GM21825 (cell line): ENCODE measurements around the gene CFAP20.
"Not testable (repeated sequence)": the region's sequence is repeated elsewhere in the genome, so short reads cannot be mapped to it uniquely, and the experiment has no call there.

ENCODE experiments used
- ATAC-seq: cut with Tn5 transposase; IDR thresholded peaks from one replicate; pipeline ENCODE4 v1.9.1; 2021; ENCODE audit warnings: mild to moderate bottlenecking, moderate library complexity; ENCODE audit not compliant: unreplicated experiment

CFAP20 gene

DNA sequence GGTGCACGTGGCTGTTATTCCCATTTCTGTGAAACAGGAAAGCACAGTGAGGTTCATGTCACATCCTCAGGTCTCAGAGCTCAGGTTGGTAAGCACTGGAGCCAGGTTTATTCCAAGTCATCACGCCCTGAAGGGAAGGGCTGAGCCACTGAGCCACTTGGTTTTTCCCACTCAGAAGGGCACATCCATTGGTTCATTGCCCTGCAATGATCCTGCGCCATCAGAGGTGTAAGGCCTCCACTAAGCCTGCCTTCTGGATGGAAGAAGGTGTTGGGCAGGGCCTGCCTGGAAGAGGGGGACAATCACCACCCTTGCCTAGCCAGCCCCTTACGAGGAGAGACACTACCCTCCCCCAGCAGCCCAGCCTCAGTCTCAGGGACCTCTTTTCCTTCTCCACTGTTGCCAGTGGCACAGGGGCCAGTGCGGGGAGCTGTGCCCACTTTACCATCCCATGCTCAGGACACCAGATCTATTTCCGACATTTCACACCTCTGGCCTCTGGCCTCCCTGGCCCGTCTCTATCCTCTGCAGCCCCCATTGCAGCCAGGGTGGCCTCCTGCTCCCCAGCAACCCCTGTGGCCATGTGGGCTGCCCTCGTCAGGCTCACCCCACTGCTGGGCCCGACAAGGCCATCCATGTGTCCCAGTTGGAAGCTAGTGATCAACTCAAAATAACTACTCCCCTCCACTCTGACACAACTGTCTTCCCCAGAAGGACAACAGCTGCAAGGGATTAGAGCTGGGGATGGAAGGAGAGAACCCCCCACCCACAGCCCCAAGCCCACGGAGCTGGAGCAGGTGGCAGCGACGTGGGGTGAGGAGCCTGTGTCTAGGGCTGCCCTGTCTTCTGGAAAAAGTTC is 29.9 kb downstream of the CFAP20 start:
- no peak for ATAC-seq

DNA sequence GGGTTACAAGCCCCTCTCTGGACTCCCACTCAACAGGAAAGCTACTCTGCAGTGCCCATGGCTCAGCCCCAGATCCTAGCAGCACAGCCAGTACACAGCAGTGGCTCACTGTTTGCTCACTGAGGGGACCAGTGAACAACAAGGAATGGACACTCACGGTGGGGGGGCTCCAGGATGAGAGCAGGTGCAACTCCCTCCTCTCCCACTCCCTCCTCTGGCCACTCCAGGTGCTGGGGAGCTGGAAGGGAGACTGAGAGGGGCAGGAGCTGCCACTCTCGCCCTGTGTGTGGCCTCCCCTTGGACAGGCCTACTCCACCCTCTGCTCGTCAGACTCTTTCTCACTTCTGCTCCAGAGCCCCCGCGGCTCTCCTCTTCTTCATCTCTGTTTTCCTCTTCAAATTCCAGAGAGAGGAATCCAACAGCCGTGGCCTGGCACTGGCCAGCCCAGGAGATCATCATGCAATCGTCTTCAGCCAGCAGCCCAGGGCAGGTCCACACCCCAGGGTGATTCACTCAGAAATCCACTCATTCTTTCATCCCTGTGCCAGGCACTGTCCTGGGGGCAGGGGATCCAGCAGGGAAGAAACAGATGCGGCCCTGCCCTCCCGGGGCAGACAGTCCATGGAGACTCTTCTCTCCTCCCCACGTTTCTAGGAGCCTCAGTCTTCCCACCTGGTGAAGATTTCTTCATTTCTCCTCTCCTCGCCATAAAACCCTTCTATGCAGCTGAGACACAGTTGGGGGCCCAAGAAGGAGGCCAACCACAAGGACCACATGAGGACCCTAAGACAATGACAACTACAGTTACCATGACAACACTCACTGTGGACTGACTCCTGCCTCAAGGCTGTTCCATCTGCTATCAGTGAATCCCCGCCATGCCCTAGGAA is 30.7 kb downstream of the CFAP20 start:
- ATAC-seq, result no peak

DNA sequence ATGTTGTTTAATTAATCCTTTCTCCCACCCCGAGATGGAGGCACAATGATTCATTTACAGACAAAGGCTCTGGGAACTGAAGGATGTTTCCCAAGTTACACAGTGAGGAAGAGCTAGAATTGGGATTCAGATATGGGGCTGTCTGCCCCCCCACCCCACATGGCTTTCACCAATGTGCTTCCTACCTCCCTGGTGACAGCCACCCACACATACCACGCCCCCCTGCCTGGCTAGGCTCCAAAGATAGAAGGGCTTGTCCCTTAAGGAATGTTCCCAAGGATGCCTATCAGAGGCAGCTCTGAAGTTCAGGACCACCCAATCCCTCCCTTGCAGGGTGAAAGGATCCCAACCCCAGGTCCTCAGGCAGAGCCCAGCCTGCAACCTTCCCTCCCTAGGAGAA is 32.9 kb downstream of the CFAP20 start:
- ATAC-seq, result no peak

DNA sequence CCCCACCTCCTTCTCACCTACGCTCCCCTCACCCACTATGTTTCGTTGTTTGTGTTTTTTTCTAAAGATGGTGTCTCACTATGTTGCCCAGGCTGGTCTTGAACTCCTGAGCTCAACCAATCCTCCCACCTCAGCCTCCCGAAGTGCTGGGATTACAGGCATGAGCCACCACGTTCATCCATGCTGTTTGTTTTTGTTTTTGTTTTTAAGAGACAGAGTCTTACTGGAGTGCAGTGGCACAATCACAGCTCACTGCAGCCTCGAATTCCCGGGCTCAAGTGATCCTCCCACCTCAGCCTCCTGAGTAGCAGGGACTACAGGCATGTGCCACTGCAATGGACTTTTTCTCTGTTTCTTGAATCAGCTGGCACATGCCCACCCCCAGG is 33.6 kb downstream of the CFAP20 start:
- ATAC-seq, result not testable (repeated sequence)

DNA sequence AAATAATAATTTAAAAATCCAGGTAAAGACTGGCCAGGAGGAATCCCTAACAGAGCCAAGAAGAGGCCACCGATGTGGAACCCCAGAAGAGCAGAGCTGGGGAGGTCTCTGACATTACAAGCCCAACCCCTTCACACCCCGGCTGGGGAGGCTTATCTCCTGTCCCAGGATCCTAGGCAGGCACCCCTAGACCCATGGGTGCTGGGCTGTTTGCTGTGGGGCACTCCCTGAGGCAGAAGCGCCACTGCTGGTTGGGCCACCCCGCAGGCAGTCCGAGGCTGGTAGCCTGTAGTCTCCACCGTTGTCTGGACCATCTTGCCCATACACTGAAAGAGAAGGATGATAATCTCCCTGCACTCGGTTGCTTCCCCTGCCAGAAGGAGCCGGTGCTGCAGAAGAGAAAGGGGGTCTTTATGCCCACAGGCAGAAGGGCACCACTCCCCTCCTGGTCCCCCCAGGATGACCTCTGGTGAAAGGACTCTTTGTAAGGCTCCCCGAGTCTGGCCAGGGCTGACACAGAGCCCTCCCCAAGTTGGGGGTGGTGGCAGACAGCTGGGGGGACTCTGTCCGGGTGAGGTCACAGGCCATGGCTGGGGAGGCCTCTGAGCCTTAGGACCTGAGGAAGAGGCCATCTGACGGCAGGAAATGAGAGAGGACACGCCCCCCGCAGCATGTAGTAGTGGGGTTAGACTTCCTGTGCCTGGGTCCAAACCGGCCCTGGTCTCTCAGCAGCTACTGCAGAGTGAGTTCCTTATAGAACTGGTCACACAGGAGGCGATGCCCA is 34.2 kb downstream of the CFAP20 start:
- no peak for ATAC-seq

DNA sequence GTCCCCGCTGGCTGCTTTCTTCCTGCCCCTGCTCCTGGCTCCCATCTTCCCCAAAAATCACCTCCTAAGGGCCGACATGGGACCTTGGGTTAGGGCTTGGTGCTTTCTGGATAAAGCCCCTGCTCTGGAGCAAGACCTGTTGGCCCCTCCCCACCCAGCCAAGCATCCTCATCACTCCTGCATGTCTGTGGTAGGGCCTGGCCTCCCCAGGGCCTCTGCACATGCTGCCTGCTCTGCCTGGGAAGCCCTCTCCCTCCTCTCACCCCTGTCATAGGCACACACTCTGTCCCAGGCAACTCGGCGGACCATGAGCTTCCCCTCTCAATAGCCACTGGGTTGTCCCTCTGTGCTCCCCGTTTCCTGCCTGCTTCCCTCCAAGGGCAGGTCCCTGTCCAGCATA is 35.2 kb downstream of the CFAP20 start:
- ATAC-seq, result no peak

DNA sequence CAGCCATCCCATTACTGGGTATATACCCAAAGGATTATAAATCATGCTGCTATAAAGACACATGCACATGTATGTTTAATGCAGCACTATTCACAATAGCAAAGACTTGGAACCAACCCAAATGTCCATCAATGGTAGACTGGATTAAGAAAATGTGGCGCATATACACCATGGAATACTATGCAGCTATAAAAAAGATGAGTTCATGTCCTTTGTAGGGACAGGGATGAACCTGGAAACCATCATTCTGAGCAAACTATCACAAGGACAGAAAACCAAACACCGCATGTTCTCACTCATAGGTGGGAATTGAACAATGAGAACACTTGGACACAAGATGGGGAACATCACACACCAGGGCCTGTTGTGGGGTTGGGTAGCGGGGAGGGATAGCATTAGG is 38.8 kb downstream of the CFAP20 start:
- ATAC-seq, result not testable (repeated sequence)

DNA sequence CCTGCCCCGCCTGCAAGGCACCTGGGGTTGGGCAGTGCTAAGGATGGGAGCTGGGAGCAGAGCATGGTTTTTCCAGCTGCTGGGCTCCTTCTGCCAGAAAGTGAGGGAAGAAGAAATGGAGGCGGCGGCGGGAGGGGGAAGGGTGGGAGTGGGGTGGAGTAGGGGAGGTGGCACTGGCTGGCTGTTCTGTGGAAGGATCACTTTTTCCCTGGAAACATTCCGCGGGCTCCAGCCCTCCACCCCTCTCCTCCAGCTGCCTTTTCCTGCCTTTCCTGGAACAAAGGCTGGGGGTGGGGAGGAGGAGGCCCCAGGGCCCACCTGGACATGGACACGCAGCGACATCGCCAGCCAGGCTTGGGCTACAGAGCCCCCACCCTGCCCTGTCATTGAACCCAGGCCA is 41.1 kb downstream of the CFAP20 start:
- no peak for ATAC-seq

DNA sequence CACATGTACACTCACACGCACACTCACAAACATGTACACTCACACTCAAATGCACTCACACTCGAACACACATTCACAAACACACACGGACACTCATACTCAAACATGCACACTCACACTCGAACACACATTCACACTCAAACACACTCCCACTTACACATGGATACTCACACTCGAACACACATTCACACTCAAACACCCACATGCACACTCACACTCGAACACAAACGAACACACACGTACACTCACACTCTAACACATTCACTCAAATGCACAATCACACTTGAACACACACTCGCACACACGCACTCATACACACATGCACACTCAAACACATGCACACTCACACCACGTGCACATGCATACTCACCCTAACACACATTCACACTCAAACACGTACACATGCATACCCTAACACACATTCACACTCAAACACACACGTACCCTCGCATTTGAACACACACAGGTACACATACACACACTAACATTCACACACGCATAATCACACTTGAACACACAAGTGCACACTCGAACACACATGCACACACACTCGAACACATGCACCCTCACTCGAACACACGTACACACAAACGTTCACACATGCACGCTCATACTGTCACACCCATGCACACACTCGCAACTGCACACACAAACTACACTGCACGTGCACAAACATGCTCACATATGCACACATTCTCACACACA is 41.8 kb downstream of the CFAP20 start:
- no peak for ATAC-seq

DNA sequence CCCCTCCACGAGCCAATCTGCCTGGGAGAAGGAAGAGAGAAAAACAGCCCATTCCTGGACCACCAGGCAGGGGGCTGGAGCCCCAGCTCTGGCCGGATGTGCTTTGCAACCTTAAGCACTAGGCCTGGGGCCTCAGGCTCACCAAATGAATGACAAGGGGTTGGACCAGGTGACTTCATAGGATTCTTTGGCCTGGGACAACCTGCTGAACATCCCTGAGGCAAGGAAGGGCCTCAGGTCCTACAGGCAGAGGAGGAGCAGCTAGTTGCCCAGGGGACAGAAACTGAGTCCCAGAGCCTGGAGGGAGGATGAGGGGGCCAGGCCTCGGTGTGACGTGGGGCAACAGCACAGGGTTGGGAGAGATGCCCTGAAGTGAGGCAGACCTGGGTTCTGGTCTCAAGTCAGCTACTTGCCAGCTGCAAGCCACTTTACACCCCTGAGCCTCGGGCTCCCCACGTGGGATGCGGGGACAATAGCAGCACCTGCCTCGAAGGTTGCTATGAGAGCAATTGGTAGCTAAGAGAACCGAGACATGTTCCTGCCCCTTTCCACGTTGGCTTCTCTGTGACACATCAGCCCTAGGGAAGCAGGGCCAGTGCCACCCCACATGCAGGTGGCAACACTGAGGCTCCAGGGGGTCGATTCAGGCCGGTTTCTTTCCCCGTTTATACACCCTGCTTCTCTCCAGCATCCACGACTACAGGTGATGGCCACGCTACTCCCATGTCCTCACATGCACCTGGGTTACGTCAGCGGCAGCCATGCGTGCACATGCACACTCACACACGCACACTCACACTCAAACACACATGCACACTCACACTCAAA is 42.6 kb downstream of the CFAP20 start:
- no peak for ATAC-seq

DNA sequence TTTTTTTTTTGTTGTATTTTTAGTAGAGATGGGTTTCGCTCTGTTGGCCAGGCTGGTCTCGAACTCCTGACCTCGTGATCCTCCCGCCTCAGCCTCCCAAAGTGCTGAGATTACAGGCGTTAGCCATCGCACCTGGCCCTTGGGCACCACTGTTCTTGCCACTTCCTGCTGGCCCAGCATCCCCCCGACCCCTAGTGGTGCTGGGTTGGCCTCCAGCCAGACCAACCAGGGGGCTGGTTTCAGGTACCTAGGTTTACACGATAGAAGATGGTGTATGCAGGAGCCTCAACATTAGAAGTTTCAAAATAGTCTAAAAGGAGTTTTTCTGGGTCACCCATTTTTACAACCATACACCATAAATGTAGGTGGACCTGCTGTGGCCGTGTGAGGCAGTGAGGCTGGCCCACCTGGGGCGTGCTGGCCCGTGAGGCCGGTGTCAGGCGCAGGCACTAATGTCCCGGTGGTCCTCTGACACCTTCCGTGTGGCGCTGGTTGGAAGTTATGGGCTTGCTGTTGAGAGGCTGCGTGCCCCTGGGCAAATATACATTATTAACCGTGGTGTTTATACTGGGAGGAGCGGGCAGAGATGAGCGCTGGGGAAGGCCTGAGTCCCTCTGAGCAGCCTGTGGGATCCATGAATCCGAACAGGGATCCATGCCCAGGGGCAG is 43.5 kb downstream of the CFAP20 start:
- ATAC-seq, result no peak

DNA sequence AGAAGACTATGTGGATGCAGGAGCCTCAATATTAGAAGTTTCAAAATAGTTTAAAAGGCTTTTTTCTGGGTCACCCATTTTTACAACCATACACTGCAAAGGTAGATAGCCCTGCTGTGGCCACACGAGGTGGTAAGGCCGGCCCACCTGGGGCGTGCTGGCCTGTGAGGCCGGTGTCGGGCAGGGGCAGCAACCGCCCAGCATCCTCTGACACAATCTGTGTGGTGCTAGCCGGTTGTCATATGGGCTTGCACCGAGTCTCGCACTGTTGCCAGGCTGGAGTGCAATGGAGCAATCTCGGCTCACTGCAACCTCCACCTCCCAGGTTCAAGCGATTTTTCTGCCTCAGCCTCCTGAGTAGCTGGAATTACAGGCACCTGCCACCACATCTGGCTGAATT is 44.0 kb downstream of the CFAP20 start:
- ATAC-seq, result no peak

DNA sequence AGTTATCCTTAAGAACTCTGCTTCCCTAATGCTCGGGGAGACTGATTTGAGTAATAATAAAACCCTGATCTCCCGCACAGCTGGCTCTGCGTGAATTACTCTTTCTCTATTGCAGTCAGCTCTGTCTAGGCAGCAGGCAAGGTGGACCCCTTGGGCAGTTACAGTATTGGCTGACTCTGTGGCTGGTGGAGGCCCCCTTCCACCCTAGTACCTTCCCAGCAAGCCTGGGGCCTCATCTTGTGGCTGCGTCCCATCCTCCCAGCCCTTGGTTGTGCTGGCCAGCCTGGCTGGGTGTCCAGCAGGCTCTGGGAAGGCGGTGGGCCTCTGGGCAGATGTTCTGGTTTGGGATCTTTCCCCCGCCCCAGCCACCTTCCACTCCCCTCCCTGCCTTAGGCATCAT is 44.5 kb downstream of the CFAP20 start:
- no peak for ATAC-seq

DNA sequence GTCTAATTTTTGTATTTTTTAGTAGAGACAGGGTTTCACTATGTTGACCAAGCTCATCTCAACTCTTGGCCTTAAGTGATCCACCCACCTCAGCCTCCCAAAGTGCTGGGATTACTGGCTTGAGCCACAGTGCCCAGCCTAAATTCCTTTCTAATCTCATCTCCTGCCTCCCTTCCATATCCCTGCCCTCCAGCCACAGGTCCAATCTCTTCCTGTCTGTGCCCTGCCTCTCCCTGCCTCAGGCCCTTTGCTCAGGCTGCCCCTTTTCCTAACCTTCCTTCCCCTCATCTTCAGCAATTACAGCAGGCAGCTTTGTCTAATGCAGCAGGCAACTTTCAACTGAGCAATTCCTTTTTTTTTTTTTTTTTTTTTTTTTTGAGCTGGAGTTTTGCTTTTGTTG is 46.8 kb downstream of the CFAP20 start:
- no peak for ATAC-seq

DNA sequence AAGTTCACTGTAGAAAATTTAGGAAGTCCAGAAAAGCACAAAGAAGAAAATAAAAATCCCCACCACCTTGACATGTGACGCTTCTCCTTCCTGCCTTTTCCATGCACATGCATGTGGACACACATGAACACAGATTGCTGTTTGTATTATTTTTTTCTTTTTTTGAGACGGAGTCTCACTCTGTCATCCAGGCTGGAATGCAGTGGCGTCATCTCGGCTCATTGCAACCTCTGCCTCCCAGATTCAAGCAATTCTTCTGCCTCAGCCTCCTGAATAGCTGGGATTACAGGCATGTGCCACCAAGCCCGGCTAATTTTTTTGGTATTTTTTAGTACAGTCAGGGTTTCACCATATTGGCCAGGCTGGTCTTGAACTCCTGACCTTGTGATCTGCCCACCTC is 48.5 kb downstream of the CFAP20 start:
- not testable (repeated sequence) for ATAC-seq

DNA sequence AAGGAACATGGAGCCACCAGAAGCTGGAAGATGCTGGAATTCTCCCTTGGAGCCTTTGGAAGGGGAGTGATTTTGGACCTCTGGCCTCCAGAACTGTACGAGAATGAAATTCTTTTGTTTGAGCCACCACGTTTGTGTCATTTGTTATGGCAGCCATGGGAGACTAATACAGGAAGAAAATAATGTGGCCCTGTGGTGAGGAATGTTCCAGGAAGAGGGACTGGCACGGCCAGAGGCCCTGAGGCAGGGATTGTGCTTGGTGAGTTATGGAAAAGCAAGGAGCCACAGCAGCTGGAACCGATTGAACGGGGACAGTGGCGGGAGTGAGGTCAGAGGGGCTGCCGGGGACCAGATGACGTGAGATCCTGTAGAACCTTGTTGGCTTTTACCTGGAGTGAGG is 51.4 kb downstream of the CFAP20 start:
- ATAC-seq, result no peak

DNA sequence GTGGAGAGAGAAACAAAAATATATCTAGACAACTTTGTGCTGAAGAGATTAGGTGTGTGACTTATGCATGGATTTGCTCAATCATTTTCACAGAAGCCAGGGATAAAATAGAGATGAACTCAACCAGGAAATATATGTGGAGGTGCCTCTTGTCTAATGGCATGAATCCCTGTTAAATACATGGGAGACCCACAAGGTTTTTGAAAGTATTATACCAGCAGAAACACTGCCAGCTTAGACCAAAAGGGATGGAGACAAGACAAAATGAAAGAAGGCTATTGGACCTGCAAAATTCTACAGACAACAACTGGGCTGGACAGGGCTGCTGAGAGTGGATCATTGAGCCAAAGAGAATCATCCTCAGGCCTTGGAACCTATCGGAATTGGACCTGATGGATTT is 52.7 kb downstream of the CFAP20 start:
- no peak for ATAC-seq

DNA sequence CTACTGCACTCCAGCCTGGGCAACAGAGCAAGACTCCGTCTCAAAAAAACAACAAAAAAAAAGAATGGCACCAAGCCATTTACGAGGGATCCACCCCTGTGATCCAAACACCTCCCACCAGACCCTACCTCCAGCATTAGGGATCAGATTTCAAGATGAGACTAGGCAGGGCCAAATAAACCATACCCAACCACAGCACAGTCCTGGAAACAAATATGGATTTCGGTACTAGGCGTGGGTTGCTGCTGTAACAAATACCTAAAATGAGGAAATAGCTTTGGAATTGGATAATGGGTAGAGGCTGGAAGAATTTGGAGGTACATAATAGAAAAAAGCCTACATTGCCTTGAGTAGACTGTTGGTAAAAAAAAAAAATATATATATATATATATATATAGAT is 54.5 kb downstream of the CFAP20 start:
- no peak for ATAC-seq

DNA sequence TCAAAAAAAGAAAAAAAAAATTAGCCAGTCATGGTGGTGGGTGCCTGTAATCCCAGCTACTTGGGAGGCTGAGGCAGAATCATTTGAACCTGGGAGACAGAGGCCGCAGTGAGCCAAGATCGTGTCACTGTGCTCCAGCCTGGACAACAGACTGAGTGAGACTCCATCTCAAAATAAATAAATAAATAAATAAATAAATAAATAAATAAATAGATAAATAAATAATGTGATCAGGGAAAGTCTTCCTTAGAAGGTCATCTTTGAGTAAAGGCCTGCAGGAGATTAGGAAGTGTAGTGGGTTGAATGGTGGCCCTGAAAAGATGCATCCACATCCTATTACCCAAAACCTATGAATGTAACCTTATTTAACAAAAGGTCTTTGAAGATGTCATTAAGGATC is 56.1 kb downstream of the CFAP20 start:
- not testable (repeated sequence) for ATAC-seq
